GM23248 (cell line): ENCODE data around the gene RND2.

Source experiments
- EZH2 ChIP-seq: fragments of 200-600 bp; sonication (generic); IDR thresholded peaks from 2 replicates; pipeline ENCODE4 v1.6.1; 2018; ENCODE audit warnings: antibody characterized with exemption, mild to moderate bottlenecking; ENCODE audit not compliant: insufficient read depth, poor library complexity, severe bottlenecking
- EZH2phosphoT487 ChIP-seq: fragments of 200-600 bp; sonication (generic); IDR thresholded peaks from 2 replicates; pipeline ENCODE4 v1.6.1; 2018; ENCODE audit warnings: antibody characterized with exemption, moderate library complexity, mild to moderate bottlenecking, low read depth; ENCODE audit not compliant: insufficient read depth

- TF ChIP-seq EZH2phosphoT487, result no peak
- TF ChIP-seq EZH2, result no peak
Observed at GRCh38 chr17:43039646-43040045, 14.6 kb downstream of the RND2 start.
